ENCODE data around the gene GABBR2.

- no peak for TF ChIP-seq GATA2 (IDR thresholded peaks at IDR 0.05; ENCODE audit: low read depth, low read length)
- TF ChIP-seq GATA3 (IDR thresholded peaks at IDR 0.05; ENCODE audit: low read depth, low read length): no peak
Observed at GRCh38 chr9:98345011-98345410, 363.7 kb downstream of the GABBR2 start.
